Colonic mucosa (tissue), 4 donors: ENCODE measurements around the gene ALPK1. TPM values are rescaled to one million over a fixed set of nuclear protein-coding genes. Genes with fewer than 3 reads are reported as not detected.

Experiments
- DNase-seq: peaks from one replicate; pipeline ENCODE4 v3.0.0-alpha.2; 2020
- H3K27ac ChIP-seq: fragments of 200-600 bp; one replicate; pipeline ENCODE4 v1.8.0; 2021
- H3K27me3 ChIP-seq: fragments of 200-600 bp; one replicate; pipeline ENCODE4 v1.8.0; 2021
- H3K36me3 ChIP-seq: fragments of 200-600 bp; one replicate; pipeline ENCODE4 v1.8.0; 2021
- H3K4me1 ChIP-seq: fragments of 200-600 bp; one replicate; pipeline ENCODE4 v1.8.0; 2021; ENCODE audit warnings: mild to moderate bottlenecking
- H3K4me3 ChIP-seq: fragments of 200-600 bp; one replicate; pipeline ENCODE4 v1.8.0; 2021
- H3K9ac ChIP-seq, 2 donors: one replicate each; pipeline ENCODE4 v1.7.0; 2013; ENCODE audit warnings: control low read depth in 2 of 2, low read depth in 2 of 2, low read length in 2 of 2
- H3K9me3 ChIP-seq: fragments of 200-600 bp; one replicate; pipeline ENCODE4 v1.8.0; 2021
- intact Hi-C: fragments of 100-400 bp; cut with DNase I; formaldehyde crosslinking; loops from one replicate; pipeline ENCODE4 v1.14.1; 2022
- total RNA-seq, 2 donors: library from RNA; stranded (reverse); fragmentation: NEBNext Ultra II Directional in 1 of 2; extraction: Animal tissue kit (Norgen Biotek cat#: 25700) in 1 of 2; gene quantifications; one replicate each; pipeline ENCODE4 v1.2.1, GENCODE V29; 2021
- TF ChIP-seq, protein P1 (sequence below): fragments of 200-600 bp; IDR thresholded peaks from one replicate; pipeline ENCODE4 v1.8.0; 2022; ENCODE audit warnings: antibody characterized with exemption, mild to moderate bottlenecking
- donor health status: healthy.
- donor health status: DM: no; HTN: no; CAD: no.
- donor health status: DM: no; HTN: no; CAD: no.

Gene ALPK1
- total RNA-seq, 2 donors from 2014 or later, result 22.5 to 22.9 TPM

DNA sequence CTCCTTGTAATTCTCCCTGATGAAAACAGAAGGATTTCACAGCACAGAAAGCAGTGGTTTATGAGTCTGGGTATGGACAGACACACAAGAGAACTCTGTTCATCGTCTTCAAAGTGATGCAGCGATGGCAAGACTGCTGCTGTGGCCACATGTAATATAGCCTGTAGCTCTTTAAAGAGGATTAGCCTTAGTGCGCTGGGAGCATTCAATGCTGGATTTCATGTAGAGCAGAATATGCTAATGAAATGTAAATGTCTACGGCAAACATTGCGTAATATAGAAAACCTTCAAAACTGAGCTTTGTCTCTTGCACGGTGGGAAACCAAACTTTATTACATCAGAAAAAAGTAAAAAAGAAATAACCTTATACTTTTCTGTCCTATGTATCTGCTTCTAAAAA lies 42.9 kb downstream of the ALPK1 start:
- Histone ChIP-seq H3K27me3 (no peaks in the 10 kb centered on the region), H3K9ac (no peak overlapping the region), H3K4me1 (no peaks in the 10 kb centered on the region), H3K36me3 (no peaks in the 10 kb centered on the region), H3K27ac (no peak overlapping the region), H3K4me3 (no peak overlapping the region), H3K9me3 (no peaks in the 10 kb centered on the region)
- no peak for DNase-seq
- TF ChIP-seq, protein P1, sequence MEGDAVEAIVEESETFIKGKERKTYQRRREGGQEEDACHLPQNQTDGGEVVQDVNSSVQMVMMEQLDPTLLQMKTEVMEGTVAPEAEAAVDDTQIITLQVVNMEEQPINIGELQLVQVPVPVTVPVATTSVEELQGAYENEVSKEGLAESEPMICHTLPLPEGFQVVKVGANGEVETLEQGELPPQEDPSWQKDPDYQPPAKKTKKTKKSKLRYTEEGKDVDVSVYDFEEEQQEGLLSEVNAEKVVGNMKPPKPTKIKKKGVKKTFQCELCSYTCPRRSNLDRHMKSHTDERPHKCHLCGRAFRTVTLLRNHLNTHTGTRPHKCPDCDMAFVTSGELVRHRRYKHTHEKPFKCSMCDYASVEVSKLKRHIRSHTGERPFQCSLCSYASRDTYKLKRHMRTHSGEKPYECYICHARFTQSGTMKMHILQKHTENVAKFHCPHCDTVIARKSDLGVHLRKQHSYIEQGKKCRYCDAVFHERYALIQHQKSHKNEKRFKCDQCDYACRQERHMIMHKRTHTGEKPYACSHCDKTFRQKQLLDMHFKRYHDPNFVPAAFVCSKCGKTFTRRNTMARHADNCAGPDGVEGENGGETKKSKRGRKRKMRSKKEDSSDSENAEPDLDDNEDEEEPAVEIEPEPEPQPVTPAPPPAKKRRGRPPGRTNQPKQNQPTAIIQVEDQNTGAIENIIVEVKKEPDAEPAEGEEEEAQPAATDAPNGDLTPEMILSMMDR, result no peak
- intact Hi-C loops, result no loop called here

DNA sequence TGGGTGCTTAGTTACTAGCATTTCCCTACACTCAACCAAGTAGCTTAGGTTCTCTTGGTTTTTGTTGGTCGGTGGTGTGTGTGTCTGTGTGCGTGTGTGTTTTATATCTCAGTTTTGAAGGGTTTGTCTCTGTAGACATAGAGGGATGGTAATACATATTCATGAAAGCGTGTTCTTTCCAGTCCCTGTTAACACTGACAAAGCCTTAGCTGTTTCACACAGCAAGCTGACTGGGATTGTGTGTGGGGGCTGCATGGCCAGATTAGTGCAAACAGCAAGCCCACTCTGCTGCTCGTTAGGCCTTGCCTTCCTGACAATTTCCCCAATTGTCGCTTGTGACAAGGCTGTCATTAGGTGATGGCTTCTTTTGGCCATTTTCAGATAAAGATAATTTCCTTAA lies 43.9 kb downstream of the ALPK1 start:
- TF ChIP-seq, protein P1, result no peak
- H3K4me1 ChIP-seq, result no peaks in the 10 kb centered on the region

DNA sequence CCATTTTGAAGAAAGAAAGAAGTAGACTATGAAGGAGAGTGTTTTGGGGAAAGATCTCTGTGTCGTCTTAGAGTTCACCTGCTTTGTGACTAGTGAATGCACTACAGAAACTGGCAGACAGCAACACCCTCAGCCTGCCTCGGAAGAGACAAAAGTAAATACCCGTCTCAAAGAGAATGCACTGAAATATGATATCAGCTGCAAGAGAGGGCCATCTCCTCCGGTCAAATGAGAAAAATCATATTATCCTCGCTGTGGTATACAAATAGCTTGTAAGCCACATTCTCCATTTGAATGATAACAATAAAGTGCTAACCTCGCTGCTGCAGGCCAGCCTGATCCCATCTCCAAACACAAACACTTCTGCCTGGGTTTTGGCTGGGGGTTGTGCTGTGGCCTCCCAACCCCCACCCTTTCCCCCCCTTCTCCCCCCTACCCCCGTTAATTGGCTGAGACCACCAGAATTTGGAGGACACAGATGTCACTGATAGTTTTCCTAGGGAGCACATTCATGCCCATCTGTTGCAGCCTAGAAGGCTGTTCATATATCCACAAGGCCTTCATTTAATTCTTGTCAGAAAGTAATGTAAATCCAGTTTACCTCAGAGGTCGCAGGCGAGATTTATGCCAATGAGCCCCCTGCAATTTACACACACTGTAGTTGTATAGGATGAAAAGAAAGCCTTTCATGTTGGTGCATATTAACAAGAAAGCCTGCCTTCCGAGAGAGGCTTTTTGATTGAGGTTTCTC lies 46.3 kb downstream of the ALPK1 start:
- intact Hi-C loops, result no loop called here

More for the DNA sequence above, 43.9 kb downstream of the ALPK1 start:
- Histone ChIP-seq H3K9me3 (no peaks in the 10 kb centered on the region), H3K27me3 (no peaks in the 10 kb centered on the region), H3K9ac (no peak overlapping the region), H3K36me3 (no peaks in the 10 kb centered on the region), H3K4me3 (no peak overlapping the region), H3K27ac (no peak overlapping the region)
- DNase-seq, result no peak
- intact Hi-C loops, result no loop called here

DNA sequence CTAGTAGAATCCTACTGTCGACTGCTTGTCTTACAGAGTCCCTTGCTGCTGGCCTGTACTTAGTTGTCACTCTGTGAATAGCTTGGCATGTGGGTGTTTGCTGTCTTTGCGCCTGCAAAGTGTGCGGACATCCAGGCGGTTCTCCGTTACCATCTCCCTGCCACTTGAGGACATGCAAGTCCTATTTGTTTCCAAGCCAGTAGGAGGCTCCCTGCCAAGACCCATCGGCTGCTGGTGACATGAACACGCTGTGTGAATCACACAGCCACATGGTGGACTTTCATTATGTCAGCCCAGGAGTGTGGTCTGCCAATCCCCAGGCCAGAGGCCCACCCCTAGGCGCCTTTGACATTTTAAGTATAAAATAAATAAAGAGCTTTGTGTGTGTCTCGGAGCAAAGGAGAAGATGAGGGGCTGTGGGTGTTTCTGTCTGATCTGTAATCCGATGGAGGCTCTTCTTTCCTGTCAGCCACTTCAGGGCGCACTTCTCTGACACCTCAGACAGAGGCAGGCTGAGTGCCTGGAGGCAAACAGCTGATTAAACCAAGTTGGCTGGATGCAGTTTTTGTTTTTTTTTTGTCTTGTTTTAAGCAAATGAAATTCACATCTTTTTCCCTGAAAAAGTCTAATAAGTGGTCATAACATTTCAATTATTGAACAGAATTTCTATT lies 51.5 kb downstream of the ALPK1 start:
- H3K27me3 ChIP-seq, result no peaks in the 10 kb centered on the region
- no peaks in the 10 kb centered on the region for H3K4me1 ChIP-seq
- intact Hi-C loops, result no loop called here
- no peak overlapping the region for H3K4me3 ChIP-seq
- no peaks in the 10 kb centered on the region for H3K9me3 ChIP-seq
- no peak overlapping the region for H3K9ac ChIP-seq
- H3K36me3 ChIP-seq, result no peaks in the 10 kb centered on the region
- H3K27ac ChIP-seq, result no peak overlapping the region
- peak; percentile 35 for DNase-seq
- TF ChIP-seq, protein P1, result no peak

More for the DNA sequence above, 46.3 kb downstream of the ALPK1 start:
- H3K4me1 ChIP-seq, result no peaks in the 10 kb centered on the region
- no peak overlapping the region for H3K27ac ChIP-seq
- DNase-seq, result no peak
- no peaks in the 10 kb centered on the region for H3K27me3 ChIP-seq
- H3K4me3 ChIP-seq, result no peak overlapping the region
- no peak overlapping the region for H3K9ac ChIP-seq
- no peaks in the 10 kb centered on the region for H3K9me3 ChIP-seq
- no peaks in the 10 kb centered on the region for H3K36me3 ChIP-seq
- TF ChIP-seq, protein P1, result no peak

DNA sequence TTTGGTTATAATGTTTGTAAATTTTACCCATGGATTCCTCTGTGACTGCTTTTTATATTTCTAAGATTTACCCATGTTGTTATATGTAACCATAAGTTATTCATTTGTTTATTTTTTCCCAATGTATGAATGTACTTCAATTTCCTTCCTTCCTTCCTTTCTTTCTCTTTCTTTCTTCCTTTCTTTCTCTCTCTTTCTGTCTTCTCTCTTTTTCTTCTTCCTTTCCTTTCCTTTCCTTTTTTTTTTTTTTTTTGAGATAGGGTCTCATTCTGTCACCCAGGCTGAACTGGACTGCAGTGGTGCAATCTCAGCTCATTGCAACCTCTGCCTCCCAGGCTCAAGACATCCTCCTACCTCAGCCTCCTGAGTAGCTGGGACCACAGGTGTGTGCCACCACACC lies 55.6 kb downstream of the ALPK1 start:
- intact Hi-C loops, result no loop called here
- no peaks in the 10 kb centered on the region for H3K36me3 ChIP-seq
- DNase-seq, result no peak
- H3K4me3 ChIP-seq, result no peak overlapping the region
- H3K9me3 ChIP-seq, result no peaks in the 10 kb centered on the region
- H3K27me3 ChIP-seq, result no peaks in the 10 kb centered on the region
- no peak overlapping the region for H3K27ac ChIP-seq
- H3K4me1 ChIP-seq, result no peaks in the 10 kb centered on the region
- no peak overlapping the region for H3K9ac ChIP-seq
- TF ChIP-seq, protein P1, result no peak
